ENCODE measurements around the gene KRT13. TPM values are rescaled to one million over a fixed set of nuclear protein-coding genes. Genes with fewer than 3 reads are reported as not detected.

Gene KRT13
- total RNA-seq, 4 donors from 2014 or later, result not detected

- TF ChIP-seq CTCF (IDR thresholded peaks at IDR 0.05; ENCODE audit: low read depth), result no peak
These were observed 24.1 kb upstream of the KRT13 start for GRCh38 chr17:41529491-41529915.

- no peak for TF ChIP-seq CTCF (IDR thresholded peaks at IDR 0.05; ENCODE audit: low read depth)
These were observed 23.5 kb upstream of the KRT13 start for GRCh38 chr17:41528959-41529353.

GRCh38 chr17:41527063-41528023, 21.9 kb upstream of the KRT13 start:
- TF ChIP-seq CTCF (IDR thresholded peaks at IDR 0.05; ENCODE audit: low read depth), result no peak

GRCh38 chr17:41524261-41524660, 18.8 kb upstream of the KRT13 start:
- TF ChIP-seq CTCF (IDR thresholded peaks at IDR 0.05; ENCODE audit: low read depth), result no peak

GRCh38 chr17:41523787-41524186, 18.4 kb upstream of the KRT13 start:
- TF ChIP-seq CTCF (IDR thresholded peaks at IDR 0.05; ENCODE audit: low read depth), result no peak

GRCh38 chr17:41523225-41523593, 17.8 kb upstream of the KRT13 start:
- no peak for TF ChIP-seq CTCF (IDR thresholded peaks at IDR 0.05; ENCODE audit: low read depth)

GRCh38 chr17:41522301-41523224, 17.2 kb upstream of the KRT13 start:
- TF ChIP-seq CTCF (IDR thresholded peaks at IDR 0.05; ENCODE audit: low read depth), result no peak

Data from subcutaneous adipose tissue (tissue), 4 donors.